Measurements from ENCODE around the gene GPR155.
"Not testable (repeated sequence)": the region's sequence is repeated elsewhere in the genome, so short reads cannot be mapped to it uniquely, and the experiment has no call there.

Gene GPR155

GRCh38 chr2:174439323-174439722 lies 47.5 kb downstream of the GPR155 start:
- DNase-seq (ENCODE audit: low spot score) (no peak), FAIRE-seq (no peak)

DNA sequence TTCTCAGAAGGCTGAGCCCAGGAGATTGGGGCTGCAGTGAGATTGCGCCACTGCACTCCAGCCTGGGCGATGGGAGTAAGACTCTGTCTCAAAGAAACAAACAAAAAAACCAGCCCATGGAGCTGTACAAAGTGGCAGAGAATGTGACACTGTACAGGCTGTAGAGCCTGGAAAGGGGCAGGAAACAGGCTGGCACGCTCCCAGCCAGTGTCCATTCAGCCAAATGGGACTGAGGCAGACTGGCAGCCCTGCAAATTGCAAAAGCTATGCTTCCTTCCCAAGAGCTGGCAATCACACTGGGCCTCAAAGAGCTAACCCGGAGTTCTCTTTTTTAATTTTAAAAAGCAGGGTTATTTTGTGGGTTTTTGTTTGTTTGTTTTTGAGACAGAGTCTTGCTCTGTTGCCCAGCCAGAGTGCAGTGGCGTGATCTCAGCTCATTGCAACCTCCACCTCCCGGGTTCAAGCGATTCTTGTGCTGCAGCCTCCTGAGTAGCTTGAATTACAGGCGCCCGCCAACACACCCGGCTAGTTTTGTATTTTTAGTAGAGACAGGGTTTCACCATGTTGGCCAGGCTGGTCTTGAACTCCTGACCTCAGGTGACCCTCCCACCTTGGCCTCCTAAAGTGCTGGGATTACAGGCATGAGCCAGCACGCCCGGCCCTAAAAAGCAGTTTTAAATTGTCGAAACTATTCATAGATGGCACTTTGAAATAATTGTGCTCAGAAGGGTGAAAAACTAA lies 48.5 kb downstream of the GPR155 start:
- DNase-seq (ENCODE audit: low spot score) (no peak), FAIRE-seq (no peak)

- DNase-seq (ENCODE audit: low spot score), result no peak
- no peak for FAIRE-seq
Measured at GRCh38 chr2:174436351-174436750, 50.5 kb downstream of the GPR155 start.

GRCh38 chr2:174431902-174432301 lies 54.9 kb downstream of the GPR155 start:
- FAIRE-seq (no peak), DNase-seq (ENCODE audit: low spot score) (no peak)

- DNase-seq (ENCODE audit: low spot score) (no peak), FAIRE-seq (no peak)
Measured at GRCh38 chr2:174430066-174430465, 56.8 kb downstream of the GPR155 start.

GRCh38 chr2:174428214-174428613 lies 58.6 kb downstream of the GPR155 start:
- no peak for FAIRE-seq
- no peak for DNase-seq (ENCODE audit: low spot score)

GRCh38 chr2:174412256-174412655 lies 74.6 kb downstream of the GPR155 start:
- FAIRE-seq (no peak), DNase-seq (ENCODE audit: low spot score) (no peak)

- not testable (repeated sequence) for FAIRE-seq; DNase-seq (ENCODE audit: low spot score)
Measured at GRCh38 chr2:174410039-174410438, 76.8 kb downstream of the GPR155 start.

GRCh38 chr2:174403628-174404027 lies 83.2 kb downstream of the GPR155 start:
- DNase-seq (ENCODE audit: low spot score) (no peak), FAIRE-seq (no peak)

DNA sequence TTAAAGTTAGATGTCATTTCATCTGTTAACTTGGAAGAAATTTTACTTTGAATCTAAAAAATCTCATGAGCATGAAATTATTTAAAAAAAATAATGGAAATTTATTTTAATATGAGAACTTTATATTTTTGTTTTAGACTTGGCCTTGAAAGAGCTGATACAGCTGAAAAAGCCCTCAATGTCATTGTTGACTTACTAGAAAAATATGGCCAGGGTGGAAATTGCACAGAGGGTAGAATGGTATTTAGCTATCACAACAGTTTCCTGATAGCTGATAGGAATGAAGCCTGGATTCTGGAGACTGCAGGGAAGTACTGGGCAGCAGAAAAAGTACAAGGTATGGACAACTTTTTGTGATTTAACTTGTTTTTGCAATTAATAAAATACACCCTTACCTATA lies 86.0 kb downstream of the GPR155 start:
- no peak for FAIRE-seq
- no peak for DNase-seq (ENCODE audit: low spot score)

DNA sequence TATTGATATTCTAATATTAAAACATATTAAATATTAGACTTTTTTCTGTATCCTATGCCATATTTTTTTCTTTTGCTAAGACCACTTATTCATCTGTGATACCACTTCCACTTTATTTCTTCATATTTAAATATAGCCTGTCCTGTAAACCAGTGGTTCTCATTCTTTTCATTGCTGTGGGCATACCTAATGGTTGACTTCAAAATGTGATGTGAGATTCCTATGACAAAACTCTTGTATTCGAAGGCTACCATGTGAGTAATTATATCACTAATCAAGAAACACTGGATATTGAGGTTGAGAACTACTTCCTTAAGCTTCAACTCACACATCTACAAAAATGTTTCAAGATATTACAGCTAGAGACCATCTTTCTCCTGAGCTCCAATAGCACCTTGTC lies 87.7 kb downstream of the GPR155 start:
- DNase-seq (ENCODE audit: low spot score) (no peak), FAIRE-seq (no peak)

DNA sequence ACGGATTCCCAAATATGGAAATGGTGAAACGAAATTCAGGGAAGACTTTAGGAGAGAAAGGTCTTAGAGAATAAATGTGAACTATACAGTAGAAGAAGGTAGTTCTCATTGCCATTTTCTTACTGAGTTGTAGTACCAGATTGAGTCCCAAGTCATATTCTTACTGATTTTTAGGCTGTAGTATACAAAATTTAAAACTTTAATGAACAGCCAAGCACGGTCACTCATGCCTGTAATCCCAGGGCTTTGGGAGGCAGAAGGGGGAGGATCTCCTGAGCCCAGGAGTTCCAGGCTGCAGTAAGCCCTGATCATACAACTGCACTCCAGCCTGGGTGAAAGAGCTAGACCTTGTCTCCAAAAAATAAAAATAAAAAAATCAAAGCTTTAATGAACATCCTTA lies 89.1 kb downstream of the GPR155 start:
- no peak for DNase-seq (ENCODE audit: low spot score)
- FAIRE-seq, result no peak

- peak; percentile 12 for DNase-seq (ENCODE audit: low spot score)
- no peak for FAIRE-seq
Measured at GRCh38 chr2:174395969-174396630, 90.7 kb downstream of the GPR155 start.

- DNase-seq (ENCODE audit: low spot score) (peak; percentile 88), FAIRE-seq (no peak)
Measured at GRCh38 chr2:174395284-174395968, 91.4 kb downstream of the GPR155 start, which contains the start of gene SCRN3. TSS of gene SCRN3 (plus strand) at chr2:174395730. CDS start at chr2:174398284, 2,554 bp downstream.

GRCh38 chr2:174392706-174393105 lies 94.1 kb downstream of the GPR155 start:
- DNase-seq (ENCODE audit: low spot score) (no peak), FAIRE-seq (no peak)

- DNase-seq (ENCODE audit: low spot score); FAIRE-seq: not testable (repeated sequence)
Measured at GRCh38 chr2:174390303-174390702, 96.5 kb downstream of the GPR155 start.

DNA sequence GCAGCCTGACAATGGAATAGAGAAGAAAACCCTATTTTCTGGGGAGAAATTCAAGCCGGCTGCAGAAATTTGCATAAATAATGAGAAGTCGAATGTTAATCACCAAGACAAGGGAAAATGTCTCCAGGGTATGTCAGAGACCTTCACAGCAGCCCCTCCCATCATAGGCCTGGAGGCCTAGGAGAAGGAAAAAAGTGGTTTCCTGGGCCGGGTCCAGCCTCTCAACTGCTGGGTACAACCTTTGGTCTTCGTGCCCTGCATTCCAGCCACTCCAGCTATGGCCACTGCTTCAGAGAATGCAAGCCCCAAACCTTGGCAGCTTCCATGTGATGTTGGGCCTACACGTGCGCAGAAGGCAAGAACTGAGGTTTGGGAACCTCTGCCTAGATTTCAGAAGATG lies 97.3 kb downstream of the GPR155 start:
- no peak for FAIRE-seq
- no peak for DNase-seq (ENCODE audit: low spot score)

GRCh38 chr2:174388706-174389105 lies 98.1 kb downstream of the GPR155 start:
- FAIRE-seq; DNase-seq (ENCODE audit: low spot score): not testable (repeated sequence)

- no peak for FAIRE-seq
- no peak for DNase-seq (ENCODE audit: low spot score)
Measured at GRCh38 chr2:174385201-174385600, 101.6 kb downstream of the GPR155 start.

GRCh38 chr2:174383796-174384195 lies 103.0 kb downstream of the GPR155 start:
- FAIRE-seq (no peak), DNase-seq (ENCODE audit: low spot score) (no peak)
